HEK293 (cell line): ENCODE data around the gene WSB2.
A peak's percentile ranks its signal among the peaks of the same experiment; 100 is the strongest.

ENCODE experiments used
- CTCF ChIA-PET: fragments of 350-600 bp; formaldehyde crosslinking; extraction: SDS; loops from one replicate; lab custom pipeline; 2021; ENCODE audit warnings: antibody characterized with exemption; lab: Yijun Ruan, JAX
- POLR2A ChIA-PET: fragments of 300-600 bp; formaldehyde crosslinking; extraction: SDS; loops from one replicate; lab custom pipeline; 2020; ENCODE audit warnings: antibody characterized with exemption, inconsistent platforms; lab: Yijun Ruan, JAX
- H3K27ac ChIP-seq: fragments of 200-500 bp; sonication (Bioruptor generic); 2 replicates; pipeline ENCODE4 v1.5.1; 2014; ENCODE audit warnings: low read depth, low read length, control low read depth, inconsistent platforms; ENCODE audit errors: extremely low read depth
- H3K36me3 ChIP-seq, 2 experiments: fragments of 200-500 bp in 1 of 2; sonication (Bioruptor generic) in 1 of 2; 1 replicate in 1 of 2; 2 replicates in 1 of 2; pipeline ENCODE4 v1.5.1; 2014 to 2017; ENCODE audit warnings: inconsistent platforms in 2 of 2, low read length in 2 of 2; ENCODE audit not compliant: control insufficient read depth in 2 of 2, insufficient read depth in 1 of 2
- H3K4me1 ChIP-seq: fragments of 200-500 bp; sonication (Bioruptor generic); 2 replicates; pipeline ENCODE4 v1.5.1; 2014; ENCODE audit warnings: mild to moderate bottlenecking, low read length, inconsistent platforms; ENCODE audit not compliant: control insufficient read depth, insufficient read depth
- H3K4me3 ChIP-seq: 2 replicates; pipeline ENCODE4 v1.5.1; 2011; ENCODE audit warnings: low read depth, mild to moderate bottlenecking, control low read depth, low read length, moderate library complexity
- H3K9me3 ChIP-seq: fragments of 200-500 bp; sonication (Bioruptor generic); 2 replicates; pipeline ENCODE4 v1.5.1; 2014; ENCODE audit warnings: low read depth, low read length, inconsistent platforms; ENCODE audit not compliant: control insufficient read depth, insufficient read depth
- GLI4 ChIP-seq: fragments of 450-650 bp; formaldehyde crosslinking; IDR thresholded peaks from 2 replicates; pipeline ENCODE4 v1.5.1; 2016; ENCODE audit warnings: missing biosample characterization, missing genetic modification characterization
- PRDM6 ChIP-seq: fragments of 450-650 bp; formaldehyde crosslinking; IDR thresholded peaks from 2 replicates; pipeline ENCODE4 v1.5.1; 2017; ENCODE audit warnings: missing biosample characterization, missing genetic modification characterization
- SALL2 ChIP-seq: fragments of 450-650 bp; formaldehyde crosslinking; IDR thresholded peaks from 2 replicates; pipeline ENCODE4 v1.5.0; 2017; ENCODE audit warnings: missing biosample characterization, mild to moderate bottlenecking, missing genetic modification characterization, borderline replicate concordance
- SCRT1 ChIP-seq: fragments of 450-650 bp; formaldehyde crosslinking; IDR thresholded peaks from 2 replicates; pipeline ENCODE4 v1.5.1; 2016; ENCODE audit warnings: missing biosample characterization, missing genetic modification characterization, borderline replicate concordance
- SCRT2 ChIP-seq: fragments of 450-650 bp; formaldehyde crosslinking; IDR thresholded peaks from 2 replicates; pipeline ENCODE4 v1.5.1; 2016; ENCODE audit warnings: missing biosample characterization, missing genetic modification characterization
- WT1 ChIP-seq: fragments of 450-650 bp; formaldehyde crosslinking; IDR thresholded peaks from 2 replicates; pipeline ENCODE4 v1.5.1; 2016; ENCODE audit warnings: missing biosample characterization, missing genetic modification characterization
- ZBTB1 ChIP-seq: fragments of 450-650 bp; formaldehyde crosslinking; IDR thresholded peaks from 2 replicates; pipeline ENCODE4 v1.5.1; 2016; ENCODE audit warnings: missing biosample characterization, missing genetic modification characterization
- ZNF121 ChIP-seq: fragments of 450-650 bp; formaldehyde crosslinking; IDR thresholded peaks from 2 replicates; pipeline ENCODE4 v1.5.1; 2016; ENCODE audit warnings: missing biosample characterization, missing genetic modification characterization
- ZNF133 ChIP-seq: fragments of 450-650 bp; formaldehyde crosslinking; IDR thresholded peaks from 2 replicates; pipeline ENCODE4 v1.5.1; 2016; ENCODE audit warnings: missing biosample characterization, missing genetic modification characterization
- ZNF175 ChIP-seq: fragments of 450-650 bp; formaldehyde crosslinking; IDR thresholded peaks from 2 replicates; pipeline ENCODE4 v1.5.1; 2016; ENCODE audit warnings: missing biosample characterization, missing genetic modification characterization
- ZNF248 ChIP-seq: fragments of 450-650 bp; formaldehyde crosslinking; IDR thresholded peaks from 2 replicates; pipeline ENCODE4 v1.5.1; 2017; ENCODE audit warnings: missing biosample characterization, missing genetic modification characterization
- ZNF391 ChIP-seq: fragments of 450-650 bp; formaldehyde crosslinking; IDR thresholded peaks from 2 replicates; pipeline ENCODE4 v1.5.1; 2016; ENCODE audit warnings: low read depth, missing biosample characterization, missing genetic modification characterization, borderline replicate concordance
- ZNF488 ChIP-seq: fragments of 450-650 bp; formaldehyde crosslinking; IDR thresholded peaks from 2 replicates; pipeline ENCODE4 v1.5.1; 2016; ENCODE audit warnings: missing biosample characterization, missing genetic modification characterization
- ZNF596 ChIP-seq: fragments of 450-650 bp; IDR thresholded peaks from 2 replicates; pipeline ENCODE4 v1.5.0; 2018; ENCODE audit warnings: missing biosample characterization, mild to moderate bottlenecking, missing genetic modification characterization, moderate library complexity
- ZNF626 ChIP-seq: fragments of 450-650 bp; sonication (Bioruptor Pico); formaldehyde crosslinking; IDR thresholded peaks from 2 replicates; pipeline ENCODE4 v1.5.1; 2018; ENCODE audit warnings: missing biosample characterization, missing genetic modification characterization, inconsistent platforms
- ZNF654 ChIP-seq: fragments of 450-650 bp; formaldehyde crosslinking; IDR thresholded peaks from 2 replicates; pipeline ENCODE4 v1.5.1; 2016; ENCODE audit warnings: low read depth, missing biosample characterization, missing genetic modification characterization
- ZNF677 ChIP-seq: fragments of 450-650 bp; IDR thresholded peaks from 2 replicates; pipeline ENCODE4 v1.5.0; 2018; ENCODE audit warnings: missing biosample characterization, mild to moderate bottlenecking, missing genetic modification characterization, moderate library complexity
- ZNF791 ChIP-seq: fragments of 450-650 bp; formaldehyde crosslinking; IDR thresholded peaks from 2 replicates; pipeline ENCODE4 v1.5.1; 2016; ENCODE audit warnings: missing biosample characterization, missing genetic modification characterization
- ZSCAN5A ChIP-seq: fragments of 450-650 bp; formaldehyde crosslinking; IDR thresholded peaks from 2 replicates; pipeline ENCODE4 v1.5.1; 2016; ENCODE audit warnings: missing biosample characterization, missing genetic modification characterization

The WSB2 gene

GRCh38 chr12:118033902-118034301 lies 27.1 kb downstream of the WSB2 start (continued):
- no peak for TF ChIP-seq ZNF175 (tag by site-specific recombination)
- TF ChIP-seq ZNF791: no peak
- TF ChIP-seq GLI4 (tag by site-specific recombination): no peak
- no peak for TF ChIP-seq WT1
- no peak for TF ChIP-seq ZNF654 (tag by site-specific recombination)

- POLR2A ChIA-PET: no interaction called here
- Histone ChIP-seq H3K4me1 (no peaks in the 10 kb centered on the region), H3K36me3 (peaks cover 65 to 95% of the 10 kb centered on the region in 2 experiments), H3K4me3 (no peak overlapping the region), H3K9me3 (no peaks in the 10 kb centered on the region), H3K27ac (peak overlapping the region; percentile 17; the same call in 1 of the 2 replicates)
- TF ChIP-seq ZNF248 (tag by site-specific recombination) (no peak), ZNF677 (tag by site-specific recombination) (peak; percentile 71; the same call in 1 of the 2 replicates)
- CTCF ChIA-PET: interaction anchor here (0.6 to 4.2 kb wide), 5 partner anchors 14 to 186 kb away, joined by 3 to 55 read pairs (median 3); no protein-coding TSS in a partner anchor
These were observed 27.7 kb downstream of the WSB2 start for GRCh38 chr12:118033323-118033722.

- no peak for TF ChIP-seq PRDM6 (tag by site-specific recombination)
- TF ChIP-seq ZBTB1 (tag by site-specific recombination): no peak
- TF ChIP-seq ZNF596 (tag by site-specific recombination): no peak
- CTCF ChIA-PET: interaction anchor here (0.6 to 1.3 kb wide), 2 partner anchors 133 to 157 kb away, joined by 4 to 5 read pairs; no protein-coding TSS in a partner anchor
- Histone ChIP-seq H3K27ac (no peak overlapping the region), H3K4me1 (no peaks in the 10 kb centered on the region), H3K9me3 (no peaks in the 10 kb centered on the region), H3K4me3 (no peak overlapping the region), H3K36me3 (peaks cover 77 to 99% of the 10 kb centered on the region in 2 experiments)
- POLR2A ChIA-PET: interaction anchor here (1.2 kb wide), 1 partner anchor 16 kb away, joined by 3 read pairs; the partner anchor contains the start of gene RFC5
These were observed 28.8 kb downstream of the WSB2 start for GRCh38 chr12:118032188-118032587.

- CTCF ChIA-PET: interaction anchor here (1.5 kb wide), 1 partner anchor 154 kb away, joined by 4 read pairs; no protein-coding TSS in a partner anchor
- Histone ChIP-seq H3K4me1 (no peaks in the 10 kb centered on the region), H3K4me3 (no peak overlapping the region), H3K9me3 (no peaks in the 10 kb centered on the region), H3K27ac (no peak overlapping the region), H3K36me3 (peaks cover 89 to 100% of the 10 kb centered on the region in 2 experiments)
- TF ChIP-seq SCRT1 (tag by site-specific recombination) (peak; percentile 47; the same call in 1 of the 2 replicates), ZNF391 (tag by site-specific recombination) (no peak), SCRT2 (tag by site-specific recombination) (peak; percentile 20; the same call in 1 of the 2 replicates), ZNF626 (tag by site-specific recombination) (no peak), ZNF121 (tag by site-specific recombination) (peak; percentile 82)
- POLR2A ChIA-PET: interaction anchor here (1.8 kb wide), 1 partner anchor 13 kb away, joined by 4 read pairs; the partner anchor contains the start of gene RFC5
These were observed 31.8 kb downstream of the WSB2 start for GRCh38 chr12:118029166-118029565.

- Histone ChIP-seq H3K27ac (no peak overlapping the region), H3K9me3 (no peaks in the 10 kb centered on the region), H3K4me1 (no peaks in the 10 kb centered on the region), H3K4me3 (no peak overlapping the region), H3K36me3 (peaks cover 77 to 96% of the 10 kb centered on the region in 2 experiments)
- ChIA-PET CTCF (interaction anchor here (1.2 kb wide), 1 partner anchor 150 kb away, joined by 5 read pairs; no protein-coding TSS in a partner anchor), POLR2A (no interaction called here)
- TF ChIP-seq ZNF133: no peak
- no peak for TF ChIP-seq ZSCAN5A (tag by site-specific recombination)
- TF ChIP-seq SALL2: no peak
- no peak for TF ChIP-seq ZNF488 (tag by site-specific recombination)
These were observed 35.8 kb downstream of the WSB2 start for GRCh38 chr12:118025168-118025567.
